LNCaP clone FGC (cell line): ENCODE measurements around the gene TRAIP.
"Not testable (repeated sequence)": the region's sequence is repeated elsewhere in the genome, so short reads cannot be mapped to it uniquely, and the experiment has no call there.

ENCODE experiments used
- DNase-seq: peaks from one replicate; pipeline ENCODE4 v3.0.0-alpha.2; 2011; ENCODE audit warnings: low read depth
- H3K4me3 ChIP-seq: 2 replicates; pipeline ENCODE4 v1.5.1; 2011; ENCODE audit warnings: mild to moderate bottlenecking, low read depth, low read length, control low read depth
- CTCF ChIP-seq: IDR thresholded peaks from 2 replicates; pipeline ENCODE4 v1.5.1; 2012; ENCODE audit warnings: mild to moderate bottlenecking; ENCODE audit not compliant: control insufficient read depth, insufficient read depth; ENCODE audit errors: extremely low read depth

TRAIP gene

GRCh38 chr3:49785565-49786356, 70.6 kb downstream of the TRAIP start:
- peak overlapping the region; percentile 62 for H3K4me3 ChIP-seq
- no peak for TF ChIP-seq CTCF
- DNase-seq: no peak

GRCh38 chr3:49782277-49782676, 74.1 kb downstream of the TRAIP start:
- H3K4me3 ChIP-seq, DNase-seq: not testable (repeated sequence)

GRCh38 chr3:49781415-49782199, 74.8 kb downstream of the TRAIP start:
- no peak for DNase-seq
- no peak overlapping the region for H3K4me3 ChIP-seq
- TF ChIP-seq CTCF: no peak

- H3K4me3 ChIP-seq, DNase-seq: not testable (repeated sequence)
These were observed 75.4 kb downstream of the TRAIP start for GRCh38 chr3:49780975-49781365.

- no peak for TF ChIP-seq CTCF
- no peak for DNase-seq
- no peak overlapping the region for H3K4me3 ChIP-seq
These were observed 76.0 kb downstream of the TRAIP start for GRCh38 chr3:49780080-49780974.

GRCh38 chr3:49779358-49780079, 76.8 kb downstream of the TRAIP start:
- DNase-seq: no peak
- H3K4me3 ChIP-seq: no peak overlapping the region
- TF ChIP-seq CTCF: no peak
